NCI-H2171 (cell line): ENCODE data around the gene TIMD4.
"Not testable (repeated sequence)": the region's sequence is repeated elsewhere in the genome, so short reads cannot be mapped to it uniquely, and the experiment has no call there.

ENCODE experiments used
- DNase-seq: peaks from one replicate; lab custom pipeline; 2025; lab: John Stamatoyannopoulos, UW

The TIMD4 gene

GRCh38 chr5:156963125-156963524 lies at the start of gene TIMD4:
Gene TIMD4, minus strand, starts transcription at chr5:156963226. Its CDS starts 28 bp downstream, at chr5:156963198.
- DNase-seq, result no peak

GRCh38 chr5:157006262-157006661 lies 43.2 kb upstream of the TIMD4 start:
- no peak for DNase-seq

- no peak for DNase-seq
These were observed 42.0 kb upstream of the TIMD4 start for GRCh38 chr5:157004893-157005551.

GRCh38 chr5:156991714-156992113 lies 28.7 kb upstream of the TIMD4 start:
- DNase-seq, result no peak

GRCh38 chr5:156984064-156984463 lies 21.0 kb upstream of the TIMD4 start:
- no peak for DNase-seq

GRCh38 chr5:156981481-156981880 lies 18.5 kb upstream of the TIMD4 start:
- DNase-seq, result no peak

GRCh38 chr5:156974328-156974727 lies 11.3 kb upstream of the TIMD4 start:
- DNase-seq, result no peak

GRCh38 chr5:156971848-156972525 lies 9.0 kb upstream of the TIMD4 start:
- DNase-seq, result no peak

- no peak for DNase-seq
These were observed 8.4 kb upstream of the TIMD4 start for GRCh38 chr5:156971415-156971814.

GRCh38 chr5:156967386-156967785 lies 4.4 kb upstream of the TIMD4 start:
- not testable (repeated sequence) for DNase-seq

- DNase-seq, result no peak
These were observed 6.7 kb downstream of the TIMD4 start for GRCh38 chr5:156956321-156956720.

GRCh38 chr5:156951359-156951758 lies 11.7 kb downstream of the TIMD4 start:
- DNase-seq, result no peak

GRCh38 chr5:156950716-156951115 lies 12.3 kb downstream of the TIMD4 start:
- no peak for DNase-seq

GRCh38 chr5:156949424-156949823 lies 13.6 kb downstream of the TIMD4 start:
- no peak for DNase-seq

GRCh38 chr5:156947925-156948324 lies 15.1 kb downstream of the TIMD4 start:
- DNase-seq, result no peak

- no peak for DNase-seq
These were observed 21.0 kb downstream of the TIMD4 start for GRCh38 chr5:156942064-156942463.

GRCh38 chr5:156940462-156940861 lies 22.6 kb downstream of the TIMD4 start:
- not testable (repeated sequence) for DNase-seq

- no peak for DNase-seq
These were observed 26.1 kb downstream of the TIMD4 start for GRCh38 chr5:156936972-156937371.

GRCh38 chr5:156934450-156935211 lies 28.4 kb downstream of the TIMD4 start:
- DNase-seq, result no peak

- DNase-seq, result no peak
These were observed 33.6 kb downstream of the TIMD4 start for GRCh38 chr5:156929366-156929948.

GRCh38 chr5:156927545-156927944 lies 35.5 kb downstream of the TIMD4 start:
- DNase-seq, result no peak

GRCh38 chr5:156925767-156926166 lies 37.3 kb downstream of the TIMD4 start:
- not testable (repeated sequence) for DNase-seq
